Suprapubic skin (tissue), 4 donors: ENCODE measurements around the gene TCF7.

Experiments
- CTCF ChIP-seq, 2 donors: fragments of 200-600 bp in 1 of 2; fragments of 450-650 bp in 1 of 2; sonication (generic) in 1 of 2; IDR thresholded peaks; one replicate each; pipeline ENCODE4 v1.5.1; 2016 to 2019; ENCODE audit warnings: antibody characterized with exemption in 2 of 2, mild to moderate bottlenecking in 1 of 2, moderate library complexity in 1 of 2
- EP300 ChIP-seq: sonication (generic); formaldehyde crosslinking; IDR thresholded peaks from one replicate; pipeline ENCODE4 v1.6.1; 2017; ENCODE audit warnings: antibody characterized with exemption
- POLR2A ChIP-seq, 2 donors: fragments of 450-650 bp; IDR thresholded peaks; one replicate each; pipeline ENCODE4 v1.6.1; 2017; ENCODE audit warnings: antibody characterized with exemption in 2 of 2, mild to moderate bottlenecking in 2 of 2, moderate library complexity in 2 of 2
- POLR2AphosphoS5 ChIP-seq, 3 donors: sonication (generic); formaldehyde crosslinking; IDR thresholded peaks; one replicate each; pipeline ENCODE4 v1.6.1; 2017; ENCODE audit warnings: antibody characterized with exemption in 3 of 3

GRCh38 chr5:134100283-134101091 lies 14.0 kb upstream of the TCF7 start:
- TF ChIP-seq POLR2A (IDR thresholded peaks at IDR 0.05) (no peak), CTCF (IDR thresholded peaks at IDR 0.05) (no peak), POLR2AphosphoS5 (IDR thresholded peaks at IDR 0.05) (no peak), EP300 (no peak)
